Measurements from ENCODE around the gene RNF135. TPM values are rescaled to one million over a fixed set of nuclear protein-coding genes. Genes with fewer than 3 reads are reported as not detected.

Gene RNF135
- total and polyA plus RNA-seq, 10 of the 15 experiments (the other 5 are each of a cell fraction or from before 2014, with no cell fraction given): 12.7 to 28.0 (median 18.7) TPM

DNA sequence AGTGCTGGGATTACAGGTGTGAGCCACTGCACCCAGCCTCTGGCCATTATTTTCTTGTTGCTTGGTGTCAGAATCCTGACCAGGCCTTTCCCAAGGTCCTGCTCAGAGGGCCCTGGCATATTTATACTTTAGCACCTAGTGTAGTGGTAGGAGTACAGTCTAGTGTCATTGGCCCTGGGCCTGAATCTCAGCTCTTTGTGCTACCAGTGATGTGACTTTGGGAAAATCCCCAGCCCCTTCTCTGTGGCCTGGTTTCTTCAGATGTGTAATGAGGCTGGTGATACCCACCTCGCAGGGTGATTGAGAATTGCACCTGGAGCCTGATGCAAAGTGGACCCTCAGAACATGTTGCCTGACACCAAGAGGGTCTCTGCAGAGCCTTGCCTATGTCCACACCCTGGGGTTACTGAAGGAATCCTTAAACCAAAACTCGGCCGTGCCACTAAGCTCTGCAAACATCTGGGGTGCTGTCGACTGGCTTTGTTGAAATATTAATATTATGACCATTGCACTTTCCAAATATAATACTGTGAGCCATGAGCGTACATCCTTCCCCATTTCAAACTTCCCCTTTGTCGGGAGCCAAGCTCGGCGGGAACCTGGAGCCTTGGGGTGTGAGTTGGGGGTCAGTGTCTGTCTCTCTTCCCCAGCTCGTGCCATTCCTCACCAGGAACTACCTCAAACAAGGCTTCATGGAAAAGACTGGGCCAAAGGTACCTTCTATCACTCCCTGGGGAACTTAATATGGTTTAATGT lies 18.0 kb upstream of the RNF135 start:
- Histone ChIP-seq H3K4me2 (ENCODE audit: control insufficient read depth, insufficient read depth) (peak overlapping the region; percentile 38; the same call in 1 of the 2 replicates), H2AFZ (ENCODE audit: control insufficient read depth, low read depth, low read length) (peak overlapping the region; percentile 72), H3K4me1 (ENCODE audit: control insufficient read depth, insufficient read depth, low read length) (peaks cover 25% of the 10 kb centered on the region), H3K79me2 (ENCODE audit: control insufficient read depth, insufficient read depth, low read length) (no peaks in the 10 kb centered on the region), H3K9me3 (replicated peaks; ENCODE audit: control insufficient read depth, insufficient read depth, low read length) (no peaks in the 10 kb centered on the region), H3K9ac (ENCODE audit: control insufficient read depth, insufficient read depth, low read length) (peak overlapping the region; percentile 27), H3K27me3 (replicated peaks in 1 of 2; ENCODE audit: control insufficient read depth in 2 of 2, insufficient read depth in 2 of 2, low read length in 1 of 2) (no peaks in the 10 kb centered on the region), H3K36me3 (ENCODE audit: control insufficient read depth in 2 of 2, insufficient read depth in 2 of 2, low read length in 1 of 2) (no peaks in the 10 kb centered on the region), H3K4me3 (no peak overlapping the region), H3K27ac (ENCODE audit: control insufficient read depth, insufficient read depth) (no peak overlapping the region), H4K20me1 (ENCODE audit: control insufficient read depth, insufficient read depth) (no peaks in the 10 kb centered on the region)
- DNase-seq (ENCODE audit: low read depth, low spot score): no peak
- WGBS (ENCODE audit: insufficient coverage, insufficient replicate concordance, low lambda C conversion rate, missing lambda C conversion rate): 39% methylated on average over 9 of the region's 9 CpGs
- in situ Hi-C loops (cut with MboI) (no loop called here), intact Hi-C loops (cut with micrococcal nuclease; ENCODE audit: unreplicated experiment) (no loop called here)
- peak; percentile 75 for ATAC-seq
- POLR2A ChIA-PET: interaction anchor here (0.7 to 1.3 kb wide), 2 partner anchors 12 to 18 kb away, joined by 3 to 5 read pairs; partner anchors contain the start of gene RNF135
- SMC1A ChIA-PET (ENCODE audit: uncharacterized antibody, unreplicated experiment): interaction anchor here (0.9 to 1.2 kb wide), 2 partner anchors 8 to 13 kb away, joined by 4 read pairs; no protein-coding TSS in a partner anchor
- TF ChIP-seq, protein P1, sequence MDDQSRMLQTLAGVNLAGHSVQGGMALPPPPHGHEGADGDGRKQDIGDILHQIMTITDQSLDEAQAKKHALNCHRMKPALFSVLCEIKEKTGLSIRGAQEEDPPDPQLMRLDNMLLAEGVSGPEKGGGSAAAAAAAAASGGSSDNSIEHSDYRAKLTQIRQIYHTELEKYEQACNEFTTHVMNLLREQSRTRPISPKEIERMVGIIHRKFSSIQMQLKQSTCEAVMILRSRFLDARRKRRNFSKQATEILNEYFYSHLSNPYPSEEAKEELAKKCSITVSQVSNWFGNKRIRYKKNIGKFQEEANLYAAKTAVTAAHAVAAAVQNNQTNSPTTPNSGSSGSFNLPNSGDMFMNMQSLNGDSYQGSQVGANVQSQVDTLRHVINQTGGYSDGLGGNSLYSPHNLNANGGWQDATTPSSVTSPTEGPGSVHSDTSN (IDR thresholded peaks at IDR 0.05; ENCODE audit: insufficient replicate concordance, low read depth, low read length): no peak
- TF ChIP-seq, protein P2, sequence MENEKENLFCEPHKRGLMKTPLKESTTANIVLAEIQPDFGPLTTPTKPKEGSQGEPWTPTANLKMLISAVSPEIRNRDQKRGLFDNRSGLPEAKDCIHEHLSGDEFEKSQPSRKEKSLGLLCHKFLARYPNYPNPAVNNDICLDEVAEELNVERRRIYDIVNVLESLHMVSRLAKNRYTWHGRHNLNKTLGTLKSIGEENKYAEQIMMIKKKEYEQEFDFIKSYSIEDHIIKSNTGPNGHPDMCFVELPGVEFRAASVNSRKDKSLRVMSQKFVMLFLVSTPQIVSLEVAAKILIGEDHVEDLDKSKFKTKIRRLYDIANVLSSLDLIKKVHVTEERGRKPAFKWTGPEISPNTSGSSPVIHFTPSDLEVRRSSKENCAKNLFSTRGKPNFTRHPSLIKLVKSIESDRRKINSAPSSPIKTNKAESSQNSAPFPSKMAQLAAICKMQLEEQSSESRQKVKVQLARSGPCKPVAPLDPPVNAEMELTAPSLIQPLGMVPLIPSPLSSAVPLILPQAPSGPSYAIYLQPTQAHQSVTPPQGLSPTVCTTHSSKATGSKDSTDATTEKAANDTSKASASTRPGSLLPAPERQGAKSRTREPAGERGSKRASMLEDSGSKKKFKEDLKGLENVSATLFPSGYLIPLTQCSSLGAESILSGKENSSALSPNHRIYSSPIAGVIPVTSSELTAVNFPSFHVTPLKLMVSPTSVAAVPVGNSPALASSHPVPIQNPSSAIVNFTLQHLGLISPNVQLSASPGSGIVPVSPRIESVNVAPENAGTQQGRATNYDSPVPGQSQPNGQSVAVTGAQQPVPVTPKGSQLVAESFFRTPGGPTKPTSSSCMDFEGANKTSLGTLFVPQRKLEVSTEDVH (IDR thresholded peaks at IDR 0.05; ENCODE audit: low read depth, partially characterized antibody): no peak
- TF ChIP-seq SMAD1 (IDR thresholded peaks at IDR 0.05; ENCODE audit: low read depth, partially characterized antibody) (no peak), SMC3 (IDR thresholded peaks at IDR 0.05; ENCODE audit: borderline replicate concordance, low read length) (no peak), TAF1 (IDR thresholded peaks at IDR 0.05; ENCODE audit: borderline replicate concordance, low read depth, low read length) (no peak), MTA2 (IDR thresholded peaks at IDR 0.05; ENCODE audit: low read depth) (no peak), POU2F2 (IDR thresholded peaks at IDR 0.05; ENCODE audit: borderline replicate concordance, low read depth, low read length) (no peak), MYB (IDR thresholded peaks at IDR 0.05; ENCODE audit: borderline replicate concordance, low read depth, low read length) (no peak), JUNB (IDR thresholded peaks at IDR 0.05) (no peak)
- TF ChIP-seq, protein P3, sequence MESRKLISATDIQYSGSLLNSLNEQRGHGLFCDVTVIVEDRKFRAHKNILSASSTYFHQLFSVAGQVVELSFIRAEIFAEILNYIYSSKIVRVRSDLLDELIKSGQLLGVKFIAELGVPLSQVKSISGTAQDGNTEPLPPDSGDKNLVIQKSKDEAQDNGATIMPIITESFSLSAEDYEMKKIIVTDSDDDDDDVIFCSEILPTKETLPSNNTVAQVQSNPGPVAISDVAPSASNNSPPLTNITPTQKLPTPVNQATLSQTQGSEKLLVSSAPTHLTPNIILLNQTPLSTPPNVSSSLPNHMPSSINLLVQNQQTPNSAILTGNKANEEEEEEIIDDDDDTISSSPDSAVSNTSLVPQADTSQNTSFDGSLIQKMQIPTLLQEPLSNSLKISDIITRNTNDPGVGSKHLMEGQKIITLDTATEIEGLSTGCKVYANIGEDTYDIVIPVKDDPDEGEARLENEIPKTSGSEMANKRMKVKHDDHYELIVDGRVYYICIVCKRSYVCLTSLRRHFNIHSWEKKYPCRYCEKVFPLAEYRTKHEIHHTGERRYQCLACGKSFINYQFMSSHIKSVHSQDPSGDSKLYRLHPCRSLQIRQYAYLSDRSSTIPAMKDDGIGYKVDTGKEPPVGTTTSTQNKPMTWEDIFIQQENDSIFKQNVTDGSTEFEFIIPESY (IDR thresholded peaks at IDR 0.05): no peak
- CTCF ChIA-PET: no interaction called here
- BruUV-seq (replicated peaks): no TSS peak
- FAIRE-seq: peak; percentile 27
- RAD21 ChIA-PET (ENCODE audit: unreplicated experiment): interaction anchor here (0.6 kb wide), 1 partner anchor 22 kb away, joined by 3 read pairs; no protein-coding TSS in a partner anchor

Measured in GM12878 (cell line).